ENCODE measurements around the gene KLF15. TPM values are rescaled to one million over a fixed set of nuclear protein-coding genes. Genes with fewer than 3 reads are reported as not detected.

The KLF15 gene
- total and polyA plus RNA-seq, 2 experiments from 2014 or later: 3.5 to 19.8 TPM

- TF ChIP-seq ETS1 (IDR thresholded peaks at IDR 0.05) (no peak), STAT1 (IDR thresholded peaks at IDR 0.05; ENCODE audit: unreplicated experiment) (no peak), ZNF114 (CRISPR knock-in tag; IDR thresholded peaks at IDR 0.05) (no peak), EZH2 (IDR thresholded peaks at IDR 0.05; ENCODE audit: low read depth, unreplicated experiment) (no peak), NANOG (IDR thresholded peaks at IDR 0.05; ENCODE audit: borderline replicate concordance) (no peak), CREB1 (CRISPR knock-in tag; IDR thresholded peaks at IDR 0.05; ENCODE audit: low read depth) (no peak), POLR2AphosphoS5 (IDR thresholded peaks at IDR 0.05; ENCODE audit: low read depth) (no peak), ZNF331 (CRISPR knock-in tag; IDR thresholded peaks at IDR 0.05; ENCODE audit: low read depth) (no peak), REST (IDR thresholded peaks at IDR 0.05; ENCODE audit: unreplicated experiment) (no peak)
Observed at GRCh38 chr3:126317029-126317996, 39.9 kb downstream of the KLF15 start (continued).

GRCh38 chr3:126316501-126316939, 40.7 kb downstream of the KLF15 start:
- Mint-ChIP-seq H3K9me3 (no peaks in the 10 kb centered on the region; the same call in 2 of the 3 replicates), H3K4me3 (no peak overlapping the region), H3K27me3 (ENCODE audit: insufficient read depth, low read depth, poor library complexity) (peaks cover 4% of the 10 kb centered on the region), H3K4me1 (peaks cover 14% of the 10 kb centered on the region), H3K27ac (no peak overlapping the region), H3K36me3 (ENCODE audit: low read depth) (no peaks in the 10 kb centered on the region; the same call in 2 of the 3 replicates)
- Histone ChIP-seq H4K20me1 (replicated peaks; ENCODE audit: insufficient read depth) (no peaks in the 10 kb centered on the region), H3K27ac (ENCODE audit: low read depth) (no peak overlapping the region), H3K4me2 (no peak overlapping the region), H3K27me3 (ENCODE audit: insufficient read depth) (no peaks in the 10 kb centered on the region), H3K36me3 (ENCODE audit: insufficient read depth) (no peaks in the 10 kb centered on the region), H3K4me3 (no peak overlapping the region), H3K9me2 (ENCODE audit: insufficient read depth) (no peaks in the 10 kb centered on the region), H3K4me1 (ENCODE audit: insufficient read depth) (peaks cover 5% of the 10 kb centered on the region), H3F3A (replicated peaks; ENCODE audit: low read depth) (no peaks in the 10 kb centered on the region), H2AFZ (no peak overlapping the region), H3K79me2 (replicated peaks; ENCODE audit: insufficient read depth) (no peaks in the 10 kb centered on the region)
- TF ChIP-seq ZNF114 (CRISPR knock-in tag; IDR thresholded peaks at IDR 0.05) (no peak), REST (IDR thresholded peaks at IDR 0.05; ENCODE audit: unreplicated experiment) (no peak), CREB1 (CRISPR knock-in tag; IDR thresholded peaks at IDR 0.05; ENCODE audit: low read depth) (no peak), ZNF331 (CRISPR knock-in tag; IDR thresholded peaks at IDR 0.05; ENCODE audit: low read depth) (no peak)
- ATAC-seq (no peak), DNase-seq (ENCODE audit: low spot score) (no peak)
